Neural progenitor cell (in vitro differentiated cells): ENCODE results near the gene TIMP2. TPM values are rescaled to one million over a fixed set of nuclear protein-coding genes. Genes with fewer than 3 reads are reported as not detected.

Experiments used
- DNase-seq: peaks from one replicate; pipeline ENCODE4 v3.0.0-alpha.2; 2016; ENCODE audit warnings: low spot score
- H2AFZ ChIP-seq: fragments of 200-600 bp; sonication (generic); replicated peaks from 2 replicates; pipeline ENCODE4 v1.6.1; 2016; ENCODE audit warnings: antibody characterized with exemption
- H3F3A ChIP-seq: fragments of 200-600 bp; sonication (generic); 2 replicates; pipeline ENCODE4 v1.6.1; 2016; ENCODE audit warnings: antibody characterized with exemption, low read depth
- H3K27ac ChIP-seq: fragments of 200-600 bp; sonication (generic); 2 replicates; pipeline ENCODE4 v1.5.1; 2016; ENCODE audit warnings: mild to moderate bottlenecking
- H3K27me3 ChIP-seq: fragments of 200-600 bp; sonication (generic); 2 replicates; pipeline ENCODE4 v1.6.1; 2016; ENCODE audit warnings: mild to moderate bottlenecking, moderate library complexity
- H3K36me3 ChIP-seq: fragments of 200-600 bp; sonication (generic); 2 replicates; pipeline ENCODE4 v1.5.1; 2016
- H3K4me1 ChIP-seq: fragments of 200-600 bp; sonication (generic); 2 replicates; pipeline ENCODE4 v1.6.1; 2016; ENCODE audit warnings: mixed run types
- H3K4me2 ChIP-seq: fragments of 200-600 bp; sonication (generic); 2 replicates; pipeline ENCODE4 v1.6.1; 2016
- H3K4me3 ChIP-seq: fragments of 200-600 bp; sonication (generic); 2 replicates; pipeline ENCODE4 v1.5.1; 2016
- H3K79me2 ChIP-seq: fragments of 200-600 bp; sonication (generic); 2 replicates; pipeline ENCODE4 v1.6.1; 2016; ENCODE audit warnings: low read depth
- H3K9ac ChIP-seq: fragments of 200-600 bp; sonication (generic); 2 replicates; pipeline ENCODE4 v1.6.1; 2016
- H3K9me3 ChIP-seq: fragments of 200-600 bp; sonication (generic); 2 replicates; pipeline ENCODE4 v1.5.1; 2016; ENCODE audit warnings: low read depth
- H4K20me1 ChIP-seq: fragments of 200-600 bp; sonication (generic); 2 replicates; pipeline ENCODE4 v1.6.1; 2016; ENCODE audit warnings: low read depth
- H3K27ac Mint-ChIP-seq: 3 replicates; pipeline ENCODE4 v1.8.0; 2021; ENCODE audit warnings: mixed read lengths
- H3K27me3 Mint-ChIP-seq: 2 replicates; pipeline ENCODE4 v1.8.0; 2022; ENCODE audit warnings: low read depth, mild to moderate bottlenecking, inconsistent platforms, moderate library complexity, mixed read lengths; ENCODE audit not compliant: insufficient read depth
- H3K36me3 Mint-ChIP-seq: 3 replicates; pipeline ENCODE4 v1.8.0; 2021; ENCODE audit warnings: mixed read lengths
- H3K4me1 Mint-ChIP-seq: 3 replicates; pipeline ENCODE4 v1.8.0; 2021; ENCODE audit warnings: mixed read lengths
- H3K4me3 Mint-ChIP-seq: 3 replicates; pipeline ENCODE4 v1.8.0; 2021; ENCODE audit warnings: mild to moderate bottlenecking, moderate library complexity, mixed read lengths
- H3K9me3 Mint-ChIP-seq: 3 replicates; pipeline ENCODE4 v1.8.0; 2020; ENCODE audit warnings: mixed read lengths
- EZH2 ChIP-seq: fragments of 200-600 bp; sonication (generic); IDR thresholded peaks from 2 replicates; pipeline ENCODE4 v1.6.1; 2017; ENCODE audit warnings: antibody characterized with exemption, mild to moderate bottlenecking, moderate library complexity
- EZH2phosphoT487 ChIP-seq: fragments of 200-600 bp; sonication (generic); IDR thresholded peaks from 2 replicates; pipeline ENCODE4 v1.6.1; 2017; ENCODE audit warnings: antibody characterized with exemption
- total RNA-seq: library from RNA; depleted of rRNA; stranded (reverse); fragments of >200 nt; gene quantifications from 2 replicates; pipeline ENCODE4 v1.2.3, GENCODE V29; 2015; ENCODE audit warnings: low replicate concordance
- TF ChIP-seq, protein P1 (sequence below): fragments of 200-600 bp; sonication (generic); IDR thresholded peaks from 2 replicates; pipeline ENCODE4 v1.5.1; 2017; ENCODE audit warnings: antibody characterized with exemption, mild to moderate bottlenecking

Gene TIMP2
- total RNA-seq, 1 donor from 2014 or later = 19.8 TPM

DNA sequence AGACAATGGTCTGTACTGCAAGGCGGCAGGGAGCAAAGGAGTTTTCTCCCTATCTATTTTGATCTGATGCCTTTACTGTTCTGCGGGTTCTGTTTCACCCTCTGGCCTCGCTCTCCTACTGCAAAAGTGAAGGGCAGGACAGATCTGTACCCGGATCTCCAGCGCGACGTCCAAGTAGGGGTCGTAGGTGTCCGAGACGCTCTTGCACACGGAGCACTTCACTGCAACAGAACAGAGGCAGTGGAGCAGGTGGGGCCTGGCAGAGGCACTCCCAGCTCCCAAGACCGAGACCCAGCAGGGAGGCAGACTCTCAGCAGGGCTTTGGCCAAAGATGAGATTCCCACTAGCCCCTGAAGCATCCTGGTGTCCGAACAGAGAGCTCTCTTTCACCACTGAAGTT lies 104.3 kb downstream of the TIMP2 start:
- Histone ChIP-seq H3K4me3 (no peak overlapping the region), H3K27ac (no peak overlapping the region), H3K9me3 (no peaks in the 10 kb centered on the region), H3K4me1 (peaks cover 9% of the 10 kb centered on the region), H3K27me3 (no peaks in the 10 kb centered on the region), H4K20me1 (peaks cover 16% of the 10 kb centered on the region), H3K79me2 (peaks cover 4% of the 10 kb centered on the region), H3K36me3 (peaks cover 2% of the 10 kb centered on the region), H2AFZ (no peak overlapping the region), H3F3A (no peaks in the 10 kb centered on the region), H3K4me2 (no peak overlapping the region), H3K9ac (no peak overlapping the region)
- Mint-ChIP-seq H3K4me3 (no peak overlapping the region), H3K4me1 (peaks cover 14% of the 10 kb centered on the region), H3K9me3 (no peaks in the 10 kb centered on the region), H3K27me3 (no peaks in the 10 kb centered on the region), H3K27ac (no peak overlapping the region), H3K36me3 (peaks cover 40% of the 10 kb centered on the region)
- TF ChIP-seq, protein P1, sequence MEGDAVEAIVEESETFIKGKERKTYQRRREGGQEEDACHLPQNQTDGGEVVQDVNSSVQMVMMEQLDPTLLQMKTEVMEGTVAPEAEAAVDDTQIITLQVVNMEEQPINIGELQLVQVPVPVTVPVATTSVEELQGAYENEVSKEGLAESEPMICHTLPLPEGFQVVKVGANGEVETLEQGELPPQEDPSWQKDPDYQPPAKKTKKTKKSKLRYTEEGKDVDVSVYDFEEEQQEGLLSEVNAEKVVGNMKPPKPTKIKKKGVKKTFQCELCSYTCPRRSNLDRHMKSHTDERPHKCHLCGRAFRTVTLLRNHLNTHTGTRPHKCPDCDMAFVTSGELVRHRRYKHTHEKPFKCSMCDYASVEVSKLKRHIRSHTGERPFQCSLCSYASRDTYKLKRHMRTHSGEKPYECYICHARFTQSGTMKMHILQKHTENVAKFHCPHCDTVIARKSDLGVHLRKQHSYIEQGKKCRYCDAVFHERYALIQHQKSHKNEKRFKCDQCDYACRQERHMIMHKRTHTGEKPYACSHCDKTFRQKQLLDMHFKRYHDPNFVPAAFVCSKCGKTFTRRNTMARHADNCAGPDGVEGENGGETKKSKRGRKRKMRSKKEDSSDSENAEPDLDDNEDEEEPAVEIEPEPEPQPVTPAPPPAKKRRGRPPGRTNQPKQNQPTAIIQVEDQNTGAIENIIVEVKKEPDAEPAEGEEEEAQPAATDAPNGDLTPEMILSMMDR = no peak
- DNase-seq = no peak

DNA sequence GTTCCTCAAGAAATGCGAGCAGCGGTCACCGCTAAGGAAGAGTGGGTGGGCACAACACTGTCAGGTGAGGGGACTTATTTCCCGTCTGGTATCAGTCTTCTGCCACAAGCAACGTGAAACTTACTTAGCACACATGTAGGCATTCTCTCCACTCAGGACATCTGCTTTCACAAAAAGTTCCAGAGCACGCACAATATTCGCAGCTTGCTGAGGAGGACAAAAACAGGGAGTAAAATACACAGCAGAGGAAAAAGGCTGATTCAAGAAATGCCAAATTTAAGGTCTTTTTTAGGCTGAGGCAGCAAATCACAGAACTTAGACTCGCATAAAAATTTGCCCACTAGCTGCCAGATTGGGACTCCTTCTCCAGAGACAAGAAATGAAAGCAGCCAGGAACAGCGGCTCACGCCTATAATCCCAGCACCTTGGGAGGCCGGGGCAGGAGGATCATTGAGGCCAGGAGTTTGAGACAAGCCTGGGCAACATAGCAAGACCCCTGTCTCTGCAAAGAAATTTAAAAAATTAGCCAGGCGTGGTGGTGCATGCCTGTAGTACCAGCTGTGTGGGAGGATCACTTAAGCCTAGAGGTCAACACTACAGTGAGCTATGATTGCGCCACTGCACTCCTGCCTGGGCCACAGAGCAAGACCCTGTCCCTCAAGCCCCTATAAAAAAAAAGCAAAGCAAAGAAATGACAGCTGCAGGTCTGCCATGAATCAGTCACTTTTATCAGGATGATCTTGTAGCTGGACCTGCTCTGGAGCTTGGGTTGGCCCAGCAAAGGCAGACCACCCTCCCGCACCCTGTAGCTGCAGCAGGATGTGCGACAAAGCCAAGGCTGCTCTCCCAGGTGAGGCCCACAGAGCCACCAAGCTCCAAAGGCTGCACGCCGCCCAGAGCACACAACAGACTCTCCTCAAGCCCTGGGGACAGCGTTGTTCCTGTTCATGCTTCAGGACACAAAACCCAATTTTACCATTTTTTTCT lies 105.1 kb downstream of the TIMP2 start:
- Histone ChIP-seq H3K4me1 (peaks cover 9% of the 10 kb centered on the region), H3K36me3 (peaks cover 6% of the 10 kb centered on the region), H2AFZ (no peak overlapping the region), H3K9me3 (no peaks in the 10 kb centered on the region), H3F3A (no peaks in the 10 kb centered on the region), H3K4me3 (no peak overlapping the region), H3K79me2 (peaks cover 4% of the 10 kb centered on the region), H3K4me2 (no peak overlapping the region), H3K9ac (no peak overlapping the region), H4K20me1 (peaks cover 16% of the 10 kb centered on the region), H3K27ac (no peak overlapping the region), H3K27me3 (no peaks in the 10 kb centered on the region)
- DNase-seq = no peak
- peak overlapping the region; percentile 64 for H3K4me3 Mint-ChIP-seq
- no peaks in the 10 kb centered on the region for H3K27me3 Mint-ChIP-seq
- TF ChIP-seq EZH2phosphoT487 = no peak
- TF ChIP-seq, protein P1 = no peak
- TF ChIP-seq EZH2 = no peak
- no peaks in the 10 kb centered on the region for H3K9me3 Mint-ChIP-seq
- peaks cover 41% of the 10 kb centered on the region for H3K36me3 Mint-ChIP-seq
- H3K4me1 Mint-ChIP-seq = peaks cover 14% of the 10 kb centered on the region
- no peak overlapping the region for H3K27ac Mint-ChIP-seq

DNA sequence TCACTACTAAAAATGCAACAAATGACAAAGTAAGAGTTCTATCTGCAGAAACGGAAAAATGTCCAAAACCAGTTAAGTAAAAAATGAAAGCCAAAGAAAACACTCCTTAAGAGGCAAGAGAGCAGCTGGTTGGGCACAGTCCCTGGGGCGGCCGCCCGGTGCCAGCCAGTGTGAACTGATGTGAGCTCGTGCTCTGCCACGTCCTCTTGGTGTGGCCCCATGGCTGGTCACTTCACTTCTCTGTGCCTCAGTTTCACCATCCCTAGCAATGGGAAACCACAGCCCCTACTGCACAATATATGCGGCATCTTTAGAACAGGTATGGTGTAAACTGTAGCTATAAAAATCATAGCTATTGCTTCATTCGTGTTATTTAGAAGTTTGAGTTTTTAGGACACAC lies 105.8 kb downstream of the TIMP2 start:
- Mint-ChIP-seq H3K9me3 (no peaks in the 10 kb centered on the region), H3K27ac (no peak overlapping the region), H3K4me3 (no peak overlapping the region), H3K27me3 (no peaks in the 10 kb centered on the region), H3K36me3 (peaks cover 35% of the 10 kb centered on the region), H3K4me1 (peaks cover 14% of the 10 kb centered on the region)
- peaks cover 15% of the 10 kb centered on the region for H4K20me1 ChIP-seq
- H3K27me3 ChIP-seq = no peaks in the 10 kb centered on the region
- peaks cover 9% of the 10 kb centered on the region for H3K4me1 ChIP-seq
- peaks cover 6% of the 10 kb centered on the region for H3K36me3 ChIP-seq
- H3K79me2 ChIP-seq = peaks cover 4% of the 10 kb centered on the region
- H3K27ac ChIP-seq = no peak overlapping the region
- H3K9me3 ChIP-seq = no peaks in the 10 kb centered on the region
- no peaks in the 10 kb centered on the region for H3F3A ChIP-seq
- no peak overlapping the region for H2AFZ ChIP-seq
- no peak for DNase-seq
- H3K9ac ChIP-seq = no peak overlapping the region
- no peak overlapping the region for H3K4me3 ChIP-seq
- TF ChIP-seq, protein P1 = no peak
- TF ChIP-seq EZH2 = no peak
- TF ChIP-seq EZH2phosphoT487 = no peak
- H3K4me2 ChIP-seq = no peak overlapping the region
